ENCODE data around the gene RHOH.

Gene RHOH

GRCh38 chr4:40238008-40238699 lies 41.3 kb downstream of the RHOH start:
- FAIRE-seq, result no peak

DNA sequence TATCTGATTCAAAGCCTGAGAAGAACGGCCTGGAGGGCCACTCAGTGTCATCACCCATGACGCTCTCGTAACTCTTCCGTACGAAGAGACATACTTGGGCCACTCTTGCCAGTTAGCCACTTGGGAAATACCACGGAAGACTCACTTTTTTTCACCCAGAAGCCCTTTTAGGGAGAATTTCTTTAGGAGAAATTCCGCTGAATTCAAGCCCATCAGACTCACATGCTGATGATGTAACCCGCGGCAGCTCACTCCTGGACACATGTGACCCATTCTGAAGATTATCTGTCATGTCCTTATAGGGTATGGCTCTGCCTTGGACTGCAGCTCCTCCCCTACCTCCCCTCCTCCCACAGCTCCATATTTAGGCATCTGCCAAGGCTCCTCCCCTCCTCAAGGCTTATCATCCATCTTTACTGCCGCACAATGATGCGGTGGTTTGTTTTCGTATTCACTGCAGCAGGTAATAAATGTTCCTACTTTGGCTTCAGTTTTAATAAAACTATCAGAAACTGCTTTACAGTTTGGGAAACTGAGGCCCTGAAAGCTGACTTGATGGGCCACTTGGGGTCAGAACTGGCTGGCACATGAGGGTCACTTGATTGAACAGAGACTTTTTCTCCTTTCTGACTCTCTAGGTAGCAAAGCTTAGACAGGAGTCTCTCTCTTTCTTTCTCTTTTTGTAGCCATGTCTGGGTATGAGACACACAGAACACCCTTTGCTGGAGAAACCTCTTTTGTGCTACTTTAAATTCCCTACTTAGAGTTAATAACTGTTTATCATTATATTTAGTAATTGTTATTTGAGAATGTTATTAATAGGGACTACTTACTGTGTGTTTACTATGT lies 42.1 kb downstream of the RHOH start:
- FAIRE-seq, result no peak

DNA sequence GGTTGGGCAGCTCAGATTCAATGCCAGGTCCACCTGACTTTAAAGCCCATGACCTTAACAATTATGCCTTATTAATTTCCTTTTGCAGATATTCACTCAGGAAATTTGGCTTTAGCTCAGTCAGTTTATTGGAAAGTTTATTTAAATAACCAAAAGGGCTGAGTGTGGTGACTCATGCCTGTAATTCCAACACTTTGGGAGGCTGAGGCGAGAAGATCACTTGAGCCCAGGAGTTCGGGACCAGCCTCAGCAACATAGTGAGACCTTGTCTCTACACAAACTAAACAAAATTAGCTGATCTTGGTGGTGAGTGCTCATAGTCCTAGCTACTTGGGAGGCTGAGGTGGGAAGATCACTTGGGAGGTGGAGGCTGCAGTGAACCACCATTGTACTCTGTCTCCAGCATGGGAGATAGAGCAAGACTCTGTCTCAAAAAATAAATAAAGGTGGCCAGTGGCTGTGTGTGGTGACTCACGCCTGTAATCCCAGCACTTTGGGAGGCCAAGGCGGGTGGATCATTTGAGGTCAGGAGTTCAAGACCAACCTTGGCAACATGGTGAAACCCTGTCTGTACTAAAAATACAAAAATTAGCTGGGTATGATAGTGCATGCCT lies 43.3 kb downstream of the RHOH start:
- no peak for FAIRE-seq

GRCh38 chr4:40241026-40241425 lies 44.2 kb downstream of the RHOH start:
- no peak for FAIRE-seq

DNA sequence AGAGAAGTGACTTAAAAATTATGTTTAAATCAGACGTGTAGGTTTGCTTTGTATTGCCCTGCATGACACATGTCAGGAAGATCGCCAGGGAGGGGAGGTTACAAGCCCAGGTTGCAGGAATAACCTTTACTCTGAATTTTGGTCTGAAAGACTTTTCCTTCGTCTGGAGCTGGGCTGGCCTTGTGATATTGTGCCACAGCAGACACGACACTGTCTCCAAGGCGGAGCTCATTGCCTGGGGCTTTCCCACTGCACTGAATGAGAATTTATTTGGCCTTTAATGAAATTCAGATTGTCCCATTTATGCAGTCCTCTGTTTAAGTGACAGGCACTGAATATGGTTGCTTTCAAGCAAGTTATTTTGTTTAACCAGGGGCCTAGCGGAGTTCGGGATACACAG lies 45.1 kb downstream of the RHOH start:
- FAIRE-seq, result no peak

- FAIRE-seq, result no peak
Measured at GRCh38 chr4:40243386-40243948, 46.6 kb downstream of the RHOH start.

DNA sequence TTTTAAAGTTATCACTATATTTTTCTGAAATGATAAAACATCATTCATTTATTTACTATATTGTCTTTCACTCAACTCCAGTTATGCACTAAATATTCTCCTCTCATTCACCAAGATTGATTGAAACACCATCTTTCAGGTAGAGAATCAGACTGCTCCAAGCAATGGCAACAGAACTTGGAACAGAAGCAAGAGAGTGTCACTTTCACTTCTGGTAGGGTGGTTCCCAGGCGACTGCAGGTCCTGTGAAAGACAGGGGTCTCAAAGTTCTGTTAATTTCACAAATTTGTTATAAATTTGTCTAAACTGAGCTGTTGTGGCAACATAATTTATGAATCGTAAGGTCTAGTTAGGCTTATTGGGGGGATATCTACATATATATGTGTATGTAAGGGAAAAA lies 47.8 kb downstream of the RHOH start:
- FAIRE-seq, result no peak

DNA sequence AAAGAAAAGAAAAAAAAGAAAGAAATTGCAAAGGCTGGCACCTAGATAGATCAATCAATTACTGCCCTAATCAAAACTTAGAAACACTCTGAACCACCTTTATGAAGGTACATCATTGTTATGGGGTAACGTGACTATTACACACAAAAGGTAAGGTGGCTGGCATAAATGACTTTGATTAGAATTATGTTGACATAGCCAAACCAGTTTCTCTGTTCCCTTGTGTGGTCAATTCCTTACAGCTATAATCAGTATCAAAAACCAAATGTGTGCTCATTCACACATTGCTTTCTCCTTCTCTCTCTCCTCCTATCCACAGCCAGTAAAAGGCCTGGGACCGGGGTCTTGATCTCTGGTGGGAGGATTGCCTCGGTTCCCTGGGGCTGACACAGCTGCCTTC lies 48.7 kb downstream of the RHOH start:
- FAIRE-seq, result no peak

DNA sequence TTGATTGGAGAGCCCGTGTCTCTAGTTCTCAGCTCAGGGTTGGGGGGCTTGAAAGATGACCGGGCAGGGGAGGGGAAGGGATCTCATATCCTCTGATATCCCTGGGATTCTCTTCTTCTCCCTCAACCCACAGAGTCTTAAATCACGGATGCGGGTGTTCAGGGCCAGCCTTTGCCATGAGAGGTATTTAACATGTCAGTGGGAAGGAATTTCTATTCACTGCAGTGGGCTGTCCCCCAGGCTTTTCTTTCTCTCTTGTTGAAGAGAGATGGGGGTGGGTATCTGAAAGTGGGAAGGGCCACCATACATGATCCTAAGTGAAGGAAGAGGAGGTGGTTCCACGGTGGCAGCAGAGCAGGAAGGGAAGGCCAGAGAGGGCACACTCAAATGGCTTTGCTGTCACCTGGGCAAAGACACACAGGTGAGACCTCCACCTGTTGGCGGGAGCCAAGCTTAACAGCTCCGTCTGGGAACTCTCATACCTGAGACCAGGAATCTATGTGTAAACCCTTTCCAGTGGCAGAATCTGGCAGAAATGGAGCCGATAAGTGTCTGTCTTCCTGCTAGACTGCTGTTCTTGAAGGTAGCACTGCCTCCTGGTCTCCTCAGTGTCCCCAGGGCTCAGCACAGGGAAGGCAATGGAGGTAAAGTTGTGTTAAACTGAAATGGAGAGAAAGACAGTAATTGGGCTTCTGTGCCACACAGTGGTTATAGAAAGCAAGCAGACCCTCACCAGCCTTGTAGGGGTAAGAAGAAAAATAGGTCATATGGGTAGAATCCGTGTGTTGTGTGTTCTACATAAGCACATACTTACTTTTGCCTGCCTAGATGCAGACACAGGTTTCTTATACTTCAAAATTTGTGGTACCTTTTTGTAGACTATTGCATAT lies 49.4 kb downstream of the RHOH start:
- FAIRE-seq, result no peak

DNA sequence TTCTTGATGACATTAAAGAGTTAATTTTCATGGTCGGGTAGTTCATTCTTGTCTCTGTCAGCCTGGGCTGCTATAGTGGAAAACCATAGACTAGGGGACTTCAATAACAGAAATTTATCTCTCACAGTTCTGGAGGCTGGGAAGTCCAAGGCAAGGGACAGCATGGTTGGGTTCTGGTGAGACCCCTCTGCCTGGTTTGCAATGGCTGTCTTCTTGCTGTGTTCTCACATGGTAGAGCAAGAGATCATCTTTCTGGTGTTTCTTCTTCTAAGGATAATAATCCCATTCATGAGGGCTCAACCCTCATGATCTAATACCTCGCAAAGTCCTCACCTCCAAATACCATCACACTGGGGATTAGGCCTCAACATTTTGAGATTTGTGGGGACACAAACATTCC lies 50.1 kb downstream of the RHOH start:
- no peak for FAIRE-seq

DNA sequence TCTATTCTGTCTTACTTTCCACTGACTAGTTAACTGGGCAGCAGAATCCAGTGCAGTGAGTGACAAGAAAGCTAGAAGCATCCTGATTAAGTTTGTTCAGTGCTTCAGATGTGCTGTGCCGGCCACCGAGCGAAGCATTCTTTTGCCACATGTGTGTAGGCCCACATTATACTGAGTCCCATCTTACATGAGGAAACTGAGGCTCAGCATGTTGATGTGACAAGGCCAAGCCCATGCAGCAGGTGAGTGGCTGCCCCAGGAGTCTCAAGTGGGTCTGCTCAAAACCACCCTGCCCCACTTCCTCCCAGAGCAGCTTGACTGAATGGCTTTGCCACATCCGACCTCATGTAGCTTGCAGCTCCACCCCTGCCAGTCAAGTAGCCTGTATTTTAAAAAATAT lies 50.5 kb downstream of the RHOH start:
- FAIRE-seq, result no peak

DNA sequence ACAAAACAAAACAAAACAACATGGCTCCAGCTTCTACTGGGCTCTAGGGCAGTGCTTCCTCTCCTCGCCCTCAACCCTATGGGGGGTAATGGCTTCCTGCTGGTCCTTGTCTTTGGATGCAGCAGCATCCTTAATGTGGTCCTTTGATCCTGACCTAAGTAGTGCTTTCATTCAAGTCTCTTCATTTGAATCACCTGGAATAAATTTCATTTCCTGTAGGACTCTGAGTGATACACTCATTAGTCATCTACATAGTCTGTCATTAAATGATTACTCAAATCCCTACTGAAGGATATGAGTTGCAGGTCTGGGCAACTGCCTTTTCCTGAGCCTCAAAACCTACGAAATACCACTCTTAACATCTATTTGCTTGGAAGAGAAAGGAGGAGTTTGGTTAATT lies 54.5 kb downstream of the RHOH start:
- no peak for FAIRE-seq

DNA sequence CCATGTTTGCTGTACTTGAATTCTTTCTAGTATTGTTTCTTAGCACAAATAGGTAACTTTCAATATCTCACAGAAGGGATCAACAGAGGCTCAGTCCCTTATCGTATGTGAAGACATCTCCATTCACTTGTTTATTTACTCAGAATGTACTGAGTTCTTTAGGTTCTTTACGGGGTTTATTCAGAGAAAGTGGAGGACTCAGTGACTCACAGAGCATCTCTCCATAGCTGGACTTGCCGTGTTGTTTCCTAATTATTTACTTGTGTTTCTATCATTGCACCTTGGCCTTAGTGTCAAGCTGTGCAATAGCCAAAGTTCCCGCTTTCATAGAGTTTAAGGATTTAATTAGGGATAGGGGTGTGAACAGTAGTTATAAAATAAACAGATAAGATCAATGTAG lies 57.1 kb downstream of the RHOH start:
- peak; percentile 58 for FAIRE-seq

DNA sequence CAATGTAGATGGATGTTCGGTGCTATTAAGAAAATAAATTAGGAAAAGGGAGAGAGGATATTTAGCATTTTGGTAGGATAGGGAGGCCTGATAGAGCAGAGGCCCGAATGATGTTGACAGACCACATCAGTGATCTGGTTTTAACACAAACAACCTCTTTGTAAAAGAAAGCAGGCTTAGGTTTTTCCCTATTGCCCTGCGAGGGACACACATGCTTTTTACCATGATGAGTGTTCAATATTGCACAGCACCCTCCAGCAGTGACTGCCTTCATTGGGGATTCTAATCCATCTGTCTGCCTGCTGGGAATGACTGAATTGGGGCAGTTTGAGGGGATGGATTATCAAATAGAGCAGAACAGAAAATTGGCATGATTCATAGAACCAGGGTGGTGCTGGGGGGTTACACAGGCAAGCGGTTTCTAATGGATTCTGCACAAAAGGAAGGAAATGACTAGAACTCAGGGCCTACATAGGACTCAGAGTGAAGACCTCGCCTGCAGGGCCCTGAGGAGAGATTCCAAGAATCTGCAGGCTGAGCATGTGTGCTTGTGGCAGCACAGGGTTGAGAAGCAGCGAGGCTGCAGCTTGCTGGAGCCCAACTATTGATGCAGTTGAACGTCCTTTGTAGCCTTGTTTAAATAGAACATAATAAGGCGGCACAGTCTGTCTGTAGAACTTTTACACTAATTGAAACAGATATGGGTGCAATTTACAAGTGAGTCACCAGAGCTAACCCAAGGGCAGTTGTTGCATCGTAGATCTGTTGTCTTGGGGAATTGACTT lies 58.0 kb downstream of the RHOH start:
- FAIRE-seq, result peak; percentile 33

DNA sequence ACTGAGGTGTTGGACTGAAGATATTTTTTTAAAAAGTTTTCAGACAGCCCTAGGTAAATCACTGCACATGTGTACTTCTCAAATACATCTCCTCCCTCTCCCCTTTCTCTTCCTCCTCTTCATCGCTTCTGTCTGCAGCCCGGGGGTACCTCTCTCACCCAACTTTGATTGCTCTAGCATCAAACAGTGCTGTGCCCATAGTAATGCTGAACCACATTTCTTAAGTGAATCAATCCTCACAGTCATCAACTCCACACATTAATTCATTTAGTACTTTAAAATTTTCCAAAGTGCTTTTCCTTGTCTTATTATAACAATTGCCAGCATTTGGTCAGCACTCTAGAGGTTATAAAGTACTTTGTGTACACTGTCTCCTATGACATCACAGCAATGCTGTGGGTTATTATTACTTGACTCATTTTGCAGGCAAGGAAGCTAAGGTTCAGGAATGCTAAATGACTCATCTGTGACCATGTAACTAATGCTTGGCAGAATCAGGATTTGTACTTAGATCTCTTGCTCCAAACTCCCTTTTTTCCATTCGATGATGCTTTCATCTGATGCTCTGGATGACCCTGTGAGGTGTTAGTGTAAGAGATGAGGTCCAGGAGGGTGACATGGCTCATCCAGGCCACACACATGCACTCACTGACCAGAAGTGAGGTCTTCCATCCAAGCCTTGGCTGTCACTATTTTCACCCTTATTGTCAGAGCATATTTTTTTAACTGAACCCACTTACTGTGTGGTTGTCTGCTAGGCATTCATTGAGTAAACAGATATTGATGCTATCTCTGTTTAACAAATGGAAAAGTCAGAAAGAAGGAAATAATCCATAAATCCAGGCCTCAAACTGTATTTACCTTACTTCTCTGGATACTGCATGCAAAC lies 58.8 kb downstream of the RHOH start:
- peak; percentile 94 for FAIRE-seq

GRCh38 chr4:40256329-40256728 lies 59.5 kb downstream of the RHOH start:
- no peak for FAIRE-seq

- FAIRE-seq, result no peak
Measured at GRCh38 chr4:40256817-40257216, 60.0 kb downstream of the RHOH start.

GRCh38 chr4:40258627-40259026 lies 61.8 kb downstream of the RHOH start:
- no peak for FAIRE-seq

GRCh38 chr4:40261231-40262076 lies 64.6 kb downstream of the RHOH start:
- no peak for FAIRE-seq

GRCh38 chr4:40262077-40262528 lies 65.3 kb downstream of the RHOH start:
- FAIRE-seq, result no peak

Data from TTC549 (cell line).